Tibial nerve (tissue), 4 donors: ENCODE results near the gene KCTD7.

Experiments used
- EP300 ChIP-seq, 2 donors: sonication (generic); formaldehyde crosslinking; IDR thresholded peaks; one replicate each; pipeline ENCODE4 v1.6.1; 2017; ENCODE audit warnings: antibody characterized with exemption in 2 of 2, mild to moderate bottlenecking in 1 of 2
- POLR2A ChIP-seq, 2 donors: fragments of 450-650 bp; IDR thresholded peaks; one replicate each; pipeline ENCODE4 v1.6.1; 2017; ENCODE audit warnings: antibody characterized with exemption in 2 of 2, mild to moderate bottlenecking in 2 of 2, moderate library complexity in 2 of 2
- TF ChIP-seq, protein P1 (sequence below), 5 experiments: fragments of 200-600 bp in 3 of 5; fragments of 450-650 bp in 2 of 5; sonication (generic) in 3 of 5; IDR thresholded peaks; one replicate each; pipeline ENCODE4 v1.5.1; 2016 to 2019; ENCODE audit warnings: antibody characterized with exemption in 5 of 5, mild to moderate bottlenecking in 3 of 5, moderate library complexity in 2 of 5

DNA sequence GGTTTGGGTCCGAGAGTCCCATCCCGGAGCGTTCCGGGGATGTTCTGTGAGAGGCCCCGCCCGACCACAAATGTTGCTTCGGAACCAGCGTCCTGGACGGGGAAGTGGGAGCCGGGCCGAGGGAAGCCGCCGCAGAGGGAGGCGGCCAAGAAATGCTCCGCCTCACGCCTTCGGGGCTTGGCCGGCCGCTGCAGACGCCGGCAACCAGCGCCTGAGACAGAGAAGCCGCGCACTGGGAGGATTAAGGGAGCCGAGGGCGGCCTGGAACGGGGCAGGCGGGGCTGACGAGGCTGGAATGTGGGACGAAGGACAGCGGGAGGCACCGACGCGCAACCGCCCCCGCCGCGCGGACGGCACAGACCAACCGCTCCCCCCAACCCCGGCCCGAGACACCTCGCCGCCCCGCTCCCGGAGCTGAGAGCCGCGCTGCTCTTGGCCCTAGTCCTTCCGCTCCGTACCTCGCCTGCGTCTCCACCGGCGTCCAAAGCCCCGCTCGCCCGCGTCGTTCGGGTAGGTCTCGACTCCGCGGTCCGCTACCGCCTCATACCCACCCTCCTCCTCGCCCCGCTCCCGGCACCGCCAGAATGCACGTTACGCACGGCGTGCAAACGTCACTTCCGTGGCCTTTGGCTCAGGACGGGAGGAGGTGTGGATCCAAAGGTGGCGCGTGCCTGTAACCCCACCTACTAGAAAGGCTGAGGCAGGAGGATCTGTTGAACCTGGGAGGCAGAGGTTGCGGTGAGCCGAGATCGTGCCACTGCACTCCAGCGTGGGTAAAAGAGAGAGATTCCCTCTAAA, 36.7 kb upstream of the KCTD7 start:
- TF ChIP-seq, protein P1, sequence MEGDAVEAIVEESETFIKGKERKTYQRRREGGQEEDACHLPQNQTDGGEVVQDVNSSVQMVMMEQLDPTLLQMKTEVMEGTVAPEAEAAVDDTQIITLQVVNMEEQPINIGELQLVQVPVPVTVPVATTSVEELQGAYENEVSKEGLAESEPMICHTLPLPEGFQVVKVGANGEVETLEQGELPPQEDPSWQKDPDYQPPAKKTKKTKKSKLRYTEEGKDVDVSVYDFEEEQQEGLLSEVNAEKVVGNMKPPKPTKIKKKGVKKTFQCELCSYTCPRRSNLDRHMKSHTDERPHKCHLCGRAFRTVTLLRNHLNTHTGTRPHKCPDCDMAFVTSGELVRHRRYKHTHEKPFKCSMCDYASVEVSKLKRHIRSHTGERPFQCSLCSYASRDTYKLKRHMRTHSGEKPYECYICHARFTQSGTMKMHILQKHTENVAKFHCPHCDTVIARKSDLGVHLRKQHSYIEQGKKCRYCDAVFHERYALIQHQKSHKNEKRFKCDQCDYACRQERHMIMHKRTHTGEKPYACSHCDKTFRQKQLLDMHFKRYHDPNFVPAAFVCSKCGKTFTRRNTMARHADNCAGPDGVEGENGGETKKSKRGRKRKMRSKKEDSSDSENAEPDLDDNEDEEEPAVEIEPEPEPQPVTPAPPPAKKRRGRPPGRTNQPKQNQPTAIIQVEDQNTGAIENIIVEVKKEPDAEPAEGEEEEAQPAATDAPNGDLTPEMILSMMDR (IDR thresholded peaks at IDR 0.05): peak in 1 of 5 experiments; percentile 21
- peak; percentile 68 to 98 for TF ChIP-seq EP300 (IDR thresholded peaks at IDR 0.05)
- peak; percentile 86 to 96 for TF ChIP-seq POLR2A (IDR thresholded peaks at IDR 0.05)
